Measurements from ENCODE around the gene ITPR3. TPM values are rescaled to one million over a fixed set of nuclear protein-coding genes. Genes with fewer than 3 reads are reported as not detected.

Gene ITPR3
- total RNA-seq, 4 donors from 2014 or later, result 161 to 265 (median 197) TPM

DNA sequence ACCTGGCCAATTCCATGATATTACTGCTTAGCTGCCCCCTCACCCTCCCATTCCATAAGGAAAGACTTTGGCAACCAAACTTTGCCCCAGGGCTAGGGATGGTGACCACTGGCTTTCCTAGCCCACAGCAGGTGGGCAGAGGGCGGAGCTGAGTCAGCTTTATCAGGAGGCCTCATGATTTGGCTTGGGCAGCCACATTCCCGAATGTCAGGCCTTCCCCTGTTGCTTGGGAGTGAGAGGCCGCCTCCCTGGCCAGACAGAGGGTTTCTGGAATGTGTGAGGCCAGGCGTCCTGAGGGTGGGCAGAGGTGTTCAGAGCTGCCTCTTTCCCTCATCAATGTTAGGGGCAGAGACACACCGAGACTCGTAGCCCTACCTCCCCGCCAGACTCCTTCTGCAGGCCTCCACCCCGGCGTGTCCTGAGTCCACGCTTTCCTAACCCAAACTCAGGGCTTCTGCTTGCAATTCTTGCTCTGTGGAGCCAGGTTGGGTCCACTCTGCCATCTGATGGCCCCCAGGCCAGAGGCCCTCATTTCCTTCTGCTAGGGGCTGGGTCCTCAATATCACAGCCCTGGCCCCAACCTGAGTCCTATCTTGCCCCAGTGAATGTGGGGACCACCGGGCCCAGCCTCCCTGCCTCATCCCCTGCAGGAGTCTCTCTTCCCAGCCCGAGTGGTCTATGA lies 71.1 kb downstream of the ITPR3 start:
- no peak overlapping the region for H3K4me3 ChIP-seq (ENCODE audit: low read depth, poor library complexity, severe bottlenecking)
- 84 to 88% methylated on average over 12 of the region's 12 CpGs for WGBS, 2 donors
- DNase-seq (ENCODE audit: low spot score in 2 of 2), result no peak
- TF ChIP-seq POLR2A (IDR thresholded peaks at IDR 0.05), result no peak
- TF ChIP-seq, protein P1, sequence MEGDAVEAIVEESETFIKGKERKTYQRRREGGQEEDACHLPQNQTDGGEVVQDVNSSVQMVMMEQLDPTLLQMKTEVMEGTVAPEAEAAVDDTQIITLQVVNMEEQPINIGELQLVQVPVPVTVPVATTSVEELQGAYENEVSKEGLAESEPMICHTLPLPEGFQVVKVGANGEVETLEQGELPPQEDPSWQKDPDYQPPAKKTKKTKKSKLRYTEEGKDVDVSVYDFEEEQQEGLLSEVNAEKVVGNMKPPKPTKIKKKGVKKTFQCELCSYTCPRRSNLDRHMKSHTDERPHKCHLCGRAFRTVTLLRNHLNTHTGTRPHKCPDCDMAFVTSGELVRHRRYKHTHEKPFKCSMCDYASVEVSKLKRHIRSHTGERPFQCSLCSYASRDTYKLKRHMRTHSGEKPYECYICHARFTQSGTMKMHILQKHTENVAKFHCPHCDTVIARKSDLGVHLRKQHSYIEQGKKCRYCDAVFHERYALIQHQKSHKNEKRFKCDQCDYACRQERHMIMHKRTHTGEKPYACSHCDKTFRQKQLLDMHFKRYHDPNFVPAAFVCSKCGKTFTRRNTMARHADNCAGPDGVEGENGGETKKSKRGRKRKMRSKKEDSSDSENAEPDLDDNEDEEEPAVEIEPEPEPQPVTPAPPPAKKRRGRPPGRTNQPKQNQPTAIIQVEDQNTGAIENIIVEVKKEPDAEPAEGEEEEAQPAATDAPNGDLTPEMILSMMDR (IDR thresholded peaks at IDR 0.05), result no peak
- intact Hi-C loops (cut with DNase I; ENCODE audit: low total_unique reads), result no loop called here

DNA sequence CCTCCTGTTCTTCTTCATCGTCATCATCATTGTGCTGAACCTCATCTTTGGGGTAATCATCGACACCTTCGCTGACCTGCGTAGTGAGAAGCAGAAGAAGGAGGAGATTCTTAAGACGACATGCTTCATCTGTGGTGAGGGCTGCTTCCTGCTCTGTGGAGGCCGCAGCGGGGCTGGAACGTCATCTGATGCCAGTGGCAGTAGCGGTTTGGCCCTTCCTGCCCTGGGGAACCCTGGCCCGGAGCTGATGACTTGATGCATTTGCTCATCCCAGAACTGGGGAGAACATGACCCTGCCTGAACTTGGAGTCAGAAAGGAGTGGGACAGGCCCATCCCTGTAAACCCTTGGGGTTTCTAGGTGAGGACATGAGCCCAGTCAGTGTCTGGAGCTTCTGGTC lies 71.6 kb downstream of the ITPR3 start:
- no peak overlapping the region for H3K4me3 ChIP-seq (ENCODE audit: low read depth, poor library complexity, severe bottlenecking)
- TF ChIP-seq POLR2A (IDR thresholded peaks at IDR 0.05), result no peak
- TF ChIP-seq, protein P1 (IDR thresholded peaks at IDR 0.05), result no peak
- intact Hi-C loops (cut with DNase I; ENCODE audit: low total_unique reads), result no loop called here
- DNase-seq (ENCODE audit: low spot score in 2 of 2), result no peak
- 65 to 73% methylated on average over 10 of the region's 10 CpGs for WGBS, 2 donors

DNA sequence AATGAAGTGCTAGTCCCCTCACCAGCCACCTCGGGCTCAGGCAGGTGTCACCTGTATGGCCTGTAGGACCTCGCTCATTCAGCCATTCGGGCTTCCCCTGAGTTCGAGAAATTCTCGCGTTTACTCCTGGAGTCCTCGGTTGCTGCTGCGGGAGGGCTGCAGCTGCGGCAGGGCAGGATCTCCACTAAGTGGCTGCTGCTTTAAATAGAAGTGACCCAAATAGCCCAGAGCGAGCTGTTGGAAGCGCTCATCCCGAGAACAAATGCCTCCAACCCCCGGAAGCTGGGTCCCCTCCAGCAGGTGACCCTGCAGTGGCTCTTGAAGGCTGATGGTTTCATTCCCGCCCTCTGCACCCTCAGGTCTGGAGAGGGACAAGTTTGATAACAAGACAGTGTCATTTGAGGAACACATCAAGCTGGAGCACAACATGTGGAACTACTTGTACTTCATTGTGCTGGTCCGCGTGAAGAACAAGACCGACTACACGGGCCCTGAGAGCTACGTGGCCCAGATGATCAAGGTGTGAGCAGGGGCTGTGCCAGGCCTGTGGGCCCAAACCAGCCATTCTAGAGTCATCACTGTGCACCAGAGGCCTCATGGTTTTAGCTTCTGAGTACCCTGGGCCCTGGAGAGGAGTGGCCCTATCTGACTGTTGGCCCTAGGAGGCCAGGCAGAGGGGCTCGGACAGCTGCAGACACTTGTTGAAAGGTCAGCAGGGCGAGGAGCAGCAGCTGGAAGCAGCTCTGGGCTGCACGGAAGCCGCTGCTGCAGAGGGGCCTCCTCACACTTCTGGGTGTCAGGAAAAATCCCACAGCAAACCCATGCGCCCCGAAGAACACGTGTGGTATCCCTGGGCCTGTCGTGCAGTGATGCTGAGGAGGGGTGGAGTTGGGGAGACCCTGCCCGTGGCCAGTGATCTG lies 72.3 kb downstream of the ITPR3 start:
- intact Hi-C loops (cut with DNase I; ENCODE audit: low total_unique reads), result no loop called here
- WGBS, 2 donors, result 71 to 78% methylated on average over 24 to 28 of the region's 28 CpGs
- TF ChIP-seq POLR2A (IDR thresholded peaks at IDR 0.05), result no peak
- TF ChIP-seq, protein P1 (IDR thresholded peaks at IDR 0.05), result no peak
- DNase-seq (ENCODE audit: low spot score in 2 of 2), result no peak
- no peak overlapping the region for H3K4me3 ChIP-seq (ENCODE audit: low read depth, poor library complexity, severe bottlenecking)

- TF ChIP-seq POLR2A (IDR thresholded peaks at IDR 0.05), result no peak
- TF ChIP-seq, protein P1 (IDR thresholded peaks at IDR 0.05), result no peak
- DNase-seq (ENCODE audit: low spot score in 2 of 2), result no peak
- intact Hi-C loops (cut with DNase I; ENCODE audit: low total_unique reads), result no loop called here
- 27 to 34% methylated on average over 19 of the region's 19 CpGs for WGBS, 2 donors
- no peak overlapping the region for H3K4me3 ChIP-seq (ENCODE audit: low read depth, poor library complexity, severe bottlenecking)
These were observed 73.3 kb downstream of the ITPR3 start for GRCh38 chr6:33694401-33694931.

- H3K4me3 ChIP-seq (ENCODE audit: low read depth, poor library complexity, severe bottlenecking), result no peak overlapping the region
- no peak for DNase-seq (ENCODE audit: low spot score in 2 of 2)
- intact Hi-C loops (cut with DNase I; ENCODE audit: low total_unique reads), result no loop called here
- WGBS, 2 donors, result 61 to 71% methylated on average over 5 of the region's 5 CpGs
- TF ChIP-seq POLR2A (IDR thresholded peaks at IDR 0.05), result no peak
- TF ChIP-seq, protein P1 (IDR thresholded peaks at IDR 0.05), result no peak
These were observed 73.9 kb downstream of the ITPR3 start for GRCh38 chr6:33694977-33695376.

All from lower leg skin (tissue), 4 donors.